Prostate gland (tissue), 2 donors: ENCODE data around the gene AGER.

Experiments
- POLR2AphosphoS5 ChIP-seq: sonication (generic); formaldehyde crosslinking; IDR thresholded peaks from one replicate; pipeline ENCODE4 v1.6.1; 2017; ENCODE audit warnings: antibody characterized with exemption
- TF ChIP-seq, protein P1 (sequence below), 4 experiments: fragments of 200-600 bp in 2 of 4; fragments of 450-650 bp in 2 of 4; sonication (generic) in 2 of 4; IDR thresholded peaks; 1 replicate in 3 of 4; 2 replicates in 1 of 4; pipeline ENCODE4 v1.5.1; 2016 to 2019; ENCODE audit warnings: antibody characterized with exemption in 4 of 4, mild to moderate bottlenecking in 2 of 4, moderate library complexity in 2 of 4

- TF ChIP-seq, protein P1, sequence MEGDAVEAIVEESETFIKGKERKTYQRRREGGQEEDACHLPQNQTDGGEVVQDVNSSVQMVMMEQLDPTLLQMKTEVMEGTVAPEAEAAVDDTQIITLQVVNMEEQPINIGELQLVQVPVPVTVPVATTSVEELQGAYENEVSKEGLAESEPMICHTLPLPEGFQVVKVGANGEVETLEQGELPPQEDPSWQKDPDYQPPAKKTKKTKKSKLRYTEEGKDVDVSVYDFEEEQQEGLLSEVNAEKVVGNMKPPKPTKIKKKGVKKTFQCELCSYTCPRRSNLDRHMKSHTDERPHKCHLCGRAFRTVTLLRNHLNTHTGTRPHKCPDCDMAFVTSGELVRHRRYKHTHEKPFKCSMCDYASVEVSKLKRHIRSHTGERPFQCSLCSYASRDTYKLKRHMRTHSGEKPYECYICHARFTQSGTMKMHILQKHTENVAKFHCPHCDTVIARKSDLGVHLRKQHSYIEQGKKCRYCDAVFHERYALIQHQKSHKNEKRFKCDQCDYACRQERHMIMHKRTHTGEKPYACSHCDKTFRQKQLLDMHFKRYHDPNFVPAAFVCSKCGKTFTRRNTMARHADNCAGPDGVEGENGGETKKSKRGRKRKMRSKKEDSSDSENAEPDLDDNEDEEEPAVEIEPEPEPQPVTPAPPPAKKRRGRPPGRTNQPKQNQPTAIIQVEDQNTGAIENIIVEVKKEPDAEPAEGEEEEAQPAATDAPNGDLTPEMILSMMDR (IDR thresholded peaks at IDR 0.05), result no peak
- TF ChIP-seq POLR2AphosphoS5, result no peak
Observed at GRCh38 chr6:32156891-32157290, 27.2 kb downstream of the AGER start.
